A673 (cell line): ENCODE results near the gene CLDN17. TPM values are rescaled to one million over a fixed set of nuclear protein-coding genes. Genes with fewer than 3 reads are reported as not detected.

Experiments
- BruUV-seq: library from RNA; stranded (reverse); fragments of 400-500 nt; replicated peaks from 2 replicates; lab custom pipeline; 2021; lab: Mats Ljungman, UMichigan
- CTCF ChIA-PET: fragments of 300-600 bp; sonication (Branson Sonifier 250); formaldehyde crosslinking; loops from one replicate; lab custom pipeline; 2022; ENCODE audit warnings: antibody characterized with exemption; lab: Charles Lee
- POLR2A ChIA-PET: fragments of 300-600 bp; sonication (Branson Sonifier 250); formaldehyde crosslinking; loops from one replicate; lab custom pipeline; 2022; ENCODE audit warnings: antibody characterized with exemption; ENCODE audit not compliant: low non-redundant PET; lab: Charles Lee
- DNase-seq: peaks from one replicate; pipeline ENCODE4 v3.0.0-alpha.2; 2015; ENCODE audit warnings: low spot score
- H3K27ac ChIP-seq: fragments of 200-600 bp; sonication (generic); 2 replicates; pipeline ENCODE4 v1.5.1; 2016; ENCODE audit warnings: mixed run types, low read depth, mild to moderate bottlenecking, mixed read lengths, antibody characterized with exemption, low read length; ENCODE audit not compliant: poor library complexity, severe bottlenecking
- H3K27me3 ChIP-seq: fragments of 200-600 bp; sonication (generic); replicated peaks from 2 replicates; pipeline ENCODE4 v1.6.1; 2017; ENCODE audit warnings: mixed run types, low read depth, mild to moderate bottlenecking, mixed read lengths, antibody characterized with exemption, low read length; ENCODE audit not compliant: insufficient read depth, poor library complexity
- H3K36me3 ChIP-seq: fragments of 200-600 bp; sonication (generic); 2 replicates; pipeline ENCODE4 v1.6.1; 2016; ENCODE audit warnings: mixed run types, mild to moderate bottlenecking, mixed read lengths, antibody characterized with exemption, low read length; ENCODE audit not compliant: insufficient read depth, poor library complexity, severe bottlenecking
- H3K4me1 ChIP-seq: fragments of 200-600 bp; sonication (generic); 2 replicates; pipeline ENCODE4 v1.6.1; 2017; ENCODE audit warnings: mixed run types, mild to moderate bottlenecking, mixed read lengths, antibody characterized with exemption, low read length; ENCODE audit not compliant: insufficient read depth, poor library complexity, severe bottlenecking
- H3K4me3 ChIP-seq: fragments of 200-600 bp; sonication (generic); 2 replicates; pipeline ENCODE4 v1.5.1; 2016; ENCODE audit warnings: low read depth, mixed run types, mild to moderate bottlenecking, mixed read lengths, low read length; ENCODE audit not compliant: poor library complexity, severe bottlenecking
- H3K9me3 ChIP-seq: fragments of 200-600 bp; sonication (generic); 2 replicates; pipeline ENCODE4 v1.6.1; 2016; ENCODE audit warnings: mixed run types, low read depth, mild to moderate bottlenecking, mixed read lengths, antibody characterized with exemption, low read length; ENCODE audit not compliant: poor library complexity, severe bottlenecking
- CTCF ChIP-seq: fragments of 300-800, 200-600 bp; sonication (generic); conservative IDR thresholded peaks from 2 replicates; pipeline ENCODE4 v1.5.1; 2017; ENCODE audit warnings: low read depth, mild to moderate bottlenecking, antibody characterized with exemption, low read length, moderate library complexity, mixed read lengths
- EZH2 ChIP-seq: fragments of 200-600 bp; sonication (generic); IDR thresholded peaks from 2 replicates; pipeline ENCODE4 v1.6.1; 2017; ENCODE audit warnings: borderline replicate concordance, low read depth, mild to moderate bottlenecking, mixed read lengths, antibody characterized with exemption, low read length; ENCODE audit not compliant: poor library complexity, severe bottlenecking
- intact Hi-C: fragments of 100-400 bp; cut with micrococcal nuclease; formaldehyde crosslinking; loops from one replicate; pipeline ENCODE4 v1.10.0; 2022; ENCODE audit not compliant: unreplicated experiment
- total RNA-seq: library from RNA; stranded (reverse); gene quantifications from 2 replicates; pipeline ENCODE4 v1.2.3, GENCODE V29; 2021

CLDN17 gene
- total RNA-seq, 1 experiment from 2014 or later: not detected

GRCh38 chr21:30209601-30210000 lies 43.0 kb upstream of the CLDN17 start:
- Histone ChIP-seq H3K9me3 (no peaks in the 10 kb centered on the region), H3K4me3 (no peak overlapping the region), H3K36me3 (no peaks in the 10 kb centered on the region), H3K27ac (no peak overlapping the region), H3K27me3 (no peaks in the 10 kb centered on the region), H3K4me1 (no peaks in the 10 kb centered on the region)
- POLR2A ChIA-PET: no interaction called here
- intact Hi-C loops: no loop called here
- CTCF ChIA-PET: no interaction called here
- no TSS peak for BruUV-seq
- no peak for DNase-seq
- no peak for TF ChIP-seq EZH2
- no peak for TF ChIP-seq CTCF

- H3K36me3 ChIP-seq: no peaks in the 10 kb centered on the region
- H3K4me1 ChIP-seq: no peaks in the 10 kb centered on the region
- CTCF ChIA-PET: no interaction called here
- no peaks in the 10 kb centered on the region for H3K9me3 ChIP-seq
- POLR2A ChIA-PET: no interaction called here
- intact Hi-C loops: no loop called here
- TF ChIP-seq CTCF (no peak), EZH2 (no peak)
- H3K4me3 ChIP-seq: no peak overlapping the region
- BruUV-seq: no TSS peak
- H3K27me3 ChIP-seq: no peaks in the 10 kb centered on the region
- DNase-seq: no peak
- H3K27ac ChIP-seq: no peak overlapping the region
These were observed 40.6 kb upstream of the CLDN17 start for GRCh38 chr21:30207252-30207579.

GRCh38 chr21:30206551-30207251 lies 40.1 kb upstream of the CLDN17 start:
- DNase-seq: no peak
- no TSS peak for BruUV-seq
- H3K4me3 ChIP-seq: no peak overlapping the region
- no peaks in the 10 kb centered on the region for H3K9me3 ChIP-seq
- H3K36me3 ChIP-seq: no peaks in the 10 kb centered on the region
- intact Hi-C loops: no loop called here
- no peak overlapping the region for H3K27ac ChIP-seq
- CTCF ChIA-PET: no interaction called here
- POLR2A ChIA-PET: no interaction called here
- no peaks in the 10 kb centered on the region for H3K4me1 ChIP-seq
- H3K27me3 ChIP-seq: no peaks in the 10 kb centered on the region
- TF ChIP-seq CTCF (no peak), EZH2 (no peak)
